GM18511 (cell line): ENCODE data around the gene CDH3.

Source experiments
- ATAC-seq: cut with Tn5 transposase; IDR thresholded peaks from one replicate; pipeline ENCODE4 v1.9.1; 2021; ENCODE audit warnings: mild to moderate bottlenecking, moderate library complexity; ENCODE audit not compliant: unreplicated experiment

The CDH3 gene

GRCh38 chr16:68644715-68645493, at the start of gene CDH3:
Gene CDH3 (plus strand): TSS chr16:68645310. CDS start chr16:68645380, 70 bp downstream.
- no peak for ATAC-seq

- no peak for ATAC-seq
Measured at GRCh38 chr16:68596266-68596665, 48.8 kb upstream of the CDH3 start.

GRCh38 chr16:68599586-68599985, 45.5 kb upstream of the CDH3 start:
- no peak for ATAC-seq

- no peak for ATAC-seq
Measured at GRCh38 chr16:68605746-68606145, 39.4 kb upstream of the CDH3 start.

- no peak for ATAC-seq
Measured at GRCh38 chr16:68607443-68607842, 37.7 kb upstream of the CDH3 start.

- no peak for ATAC-seq
Measured at GRCh38 chr16:68608330-68608729, 36.8 kb upstream of the CDH3 start.

GRCh38 chr16:68612996-68613395, 32.1 kb upstream of the CDH3 start:
- no peak for ATAC-seq

- ATAC-seq, result no peak
Measured at GRCh38 chr16:68617734-68618133, 27.4 kb upstream of the CDH3 start.

- ATAC-seq, result no peak
Measured at GRCh38 chr16:68626557-68626956, 18.6 kb upstream of the CDH3 start.

GRCh38 chr16:68627951-68628425, 17.1 kb upstream of the CDH3 start:
- no peak for ATAC-seq

- no peak for ATAC-seq
Measured at GRCh38 chr16:68629351-68629910, 15.7 kb upstream of the CDH3 start.

GRCh38 chr16:68636064-68636560, 9.0 kb upstream of the CDH3 start:
- no peak for ATAC-seq

- no peak for ATAC-seq
Measured at GRCh38 chr16:68636818-68637217, 8.3 kb upstream of the CDH3 start.

- ATAC-seq, result no peak
Measured at GRCh38 chr16:68640972-68641371, 4.1 kb upstream of the CDH3 start.

GRCh38 chr16:68642047-68642435, 3.1 kb upstream of the CDH3 start:
- no peak for ATAC-seq

- no peak for ATAC-seq
Measured at GRCh38 chr16:68642436-68643101, 2.5 kb upstream of the CDH3 start.

GRCh38 chr16:68643227-68643626, 1.9 kb upstream of the CDH3 start:
- ATAC-seq, result no peak

- ATAC-seq, result no peak
Measured at GRCh38 chr16:68643847-68644246, 1.3 kb upstream of the CDH3 start.

- ATAC-seq, result no peak
Measured at GRCh38 chr16:68644296-68644695, 814 bp upstream of the CDH3 start.

- no peak for ATAC-seq
Measured at GRCh38 chr16:68645494-68646388, 631 bp downstream of the CDH3 start.
